Mesenchymal stem cell (in vitro differentiated cells and primary cell): ENCODE data around the gene ARHGEF17.

Experiments used
- DNase-seq: peaks from one replicate; pipeline ENCODE4 v3.0.0-alpha.2; 2013
- H2AFZ ChIP-seq: one replicate; pipeline ENCODE4 v1.6.1; 2013; ENCODE audit warnings: low read depth, mild to moderate bottlenecking, control low read depth, inconsistent platforms, low read length, moderate library complexity
- H2AK5ac ChIP-seq: 2 replicates; pipeline ENCODE4 v1.6.1; 2013; ENCODE audit warnings: low read length, moderate library complexity, mild to moderate bottlenecking, inconsistent platforms; ENCODE audit not compliant: severe bottlenecking
- H2BK120ac ChIP-seq: one replicate; pipeline ENCODE4 v1.6.1; 2013; ENCODE audit warnings: low read depth, mild to moderate bottlenecking, inconsistent platforms, low read length, moderate library complexity
- H2BK12ac ChIP-seq, 2 experiments: one replicate each; pipeline ENCODE4 v1.6.1; 2013; ENCODE audit warnings: inconsistent platforms in 2 of 2, low read length in 2 of 2, mild to moderate bottlenecking in 2 of 2, moderate library complexity in 2 of 2, control low read depth in 1 of 2
- H2BK15ac ChIP-seq: one replicate; pipeline ENCODE4 v1.6.1; 2013; ENCODE audit warnings: mild to moderate bottlenecking, low read depth, inconsistent platforms; ENCODE audit not compliant: poor library complexity, severe bottlenecking
- H2BK5ac ChIP-seq: 2 replicates; pipeline ENCODE4 v1.6.1; 2013; ENCODE audit warnings: low read depth, mild to moderate bottlenecking, low read length, control low read depth, inconsistent platforms; ENCODE audit not compliant: poor library complexity, severe bottlenecking
- H3K14ac ChIP-seq, 2 experiments: one replicate each; pipeline ENCODE4 v1.6.1; 2013; ENCODE audit warnings: inconsistent platforms in 2 of 2, low read length in 2 of 2, control low read depth in 1 of 2, mild to moderate bottlenecking in 1 of 2, moderate library complexity in 1 of 2
- H3K18ac ChIP-seq, 2 experiments: one replicate each; pipeline ENCODE4 v1.6.1; 2013; ENCODE audit warnings: inconsistent platforms in 2 of 2, low read length in 2 of 2, control low read depth in 1 of 2, low read depth in 1 of 2, mild to moderate bottlenecking in 1 of 2
- H3K23ac ChIP-seq, 2 experiments: one replicate each; pipeline ENCODE4 v1.6.1; 2013; ENCODE audit warnings: inconsistent platforms in 2 of 2, low read length in 2 of 2, mild to moderate bottlenecking in 2 of 2, moderate library complexity in 2 of 2, control low read depth in 1 of 2
- H3K27ac ChIP-seq: 2 replicates; pipeline ENCODE4 v1.5.1; 2013; ENCODE audit warnings: mild to moderate bottlenecking, moderate library complexity, low read length, control low read depth, inconsistent platforms; ENCODE audit not compliant: poor library complexity, severe bottlenecking
- H3K27me3 ChIP-seq, 2 experiments: 2 replicates each; pipeline versions ENCODE4 v1.6.1 to v1.7.0; 2013; ENCODE audit warnings: low read length in 2 of 2, mild to moderate bottlenecking in 2 of 2, moderate library complexity in 2 of 2, control low read depth in 1 of 2, inconsistent platforms in 1 of 2; ENCODE audit not compliant: control insufficient read depth in 1 of 2, insufficient read depth in 1 of 2
- H3K36me3 ChIP-seq, 2 experiments: 2 replicates each; pipeline versions ENCODE4 v1.6.1 to v1.7.0; 2013; ENCODE audit warnings: low read length in 2 of 2, control low read depth in 1 of 2, inconsistent platforms in 1 of 2, low read depth in 1 of 2, mild to moderate bottlenecking in 1 of 2; ENCODE audit not compliant: insufficient read depth in 2 of 2, control insufficient read depth in 1 of 2
- H3K4ac ChIP-seq, 2 experiments: one replicate each; pipeline ENCODE4 v1.6.1; 2013; ENCODE audit warnings: inconsistent platforms in 2 of 2, low read length in 2 of 2, mild to moderate bottlenecking in 2 of 2, moderate library complexity in 2 of 2, control low read depth in 1 of 2, low read depth in 1 of 2
- H3K4me1 ChIP-seq: 2 replicates; pipeline ENCODE4 v1.6.1; 2013; ENCODE audit warnings: low read depth, low read length, control low read depth; ENCODE audit not compliant: control insufficient read depth, insufficient read depth
- H3K4me2 ChIP-seq: 2 replicates; pipeline ENCODE4 v1.6.1; 2013; ENCODE audit warnings: low read length, mild to moderate bottlenecking, inconsistent platforms; ENCODE audit not compliant: poor library complexity, severe bottlenecking
- H3K4me3 ChIP-seq, 2 experiments: 2 replicates each; pipeline versions ENCODE4 v1.5.1 to v1.7.0; 2013; ENCODE audit warnings: low read length in 2 of 2, mild to moderate bottlenecking in 2 of 2, control low read depth in 1 of 2, low read depth in 1 of 2; ENCODE audit not compliant: insufficient read depth in 1 of 2
- H3K79me1 ChIP-seq: replicated peaks from 2 replicates; pipeline ENCODE4 v1.6.1; 2013; ENCODE audit warnings: mild to moderate bottlenecking, control low read depth, low read length, inconsistent platforms; ENCODE audit not compliant: poor library complexity, severe bottlenecking
- H3K9ac ChIP-seq: 2 replicates; pipeline ENCODE4 v1.7.0; 2013; ENCODE audit warnings: mild to moderate bottlenecking, low read length, moderate library complexity
- H3K9me3 ChIP-seq: 2 replicates; pipeline ENCODE4 v1.7.0; 2013; ENCODE audit warnings: mild to moderate bottlenecking, low read length; ENCODE audit not compliant: control insufficient read depth
- H4K8ac ChIP-seq: one replicate; pipeline ENCODE4 v1.6.1; 2013; ENCODE audit warnings: inconsistent platforms, mild to moderate bottlenecking, low read length, moderate library complexity
- H4K91ac ChIP-seq: one replicate; pipeline ENCODE4 v1.6.1; 2013; ENCODE audit warnings: mild to moderate bottlenecking, low read length, inconsistent platforms
- WGBS: methylation state at CpG from one replicate; pipeline ENCODE4 v1.1.7; 2013; ENCODE audit warnings: mixed read lengths; 5-methylcytosine and 5-hydroxymethylcytosine counted together

ARHGEF17 gene

GRCh38 chr11:73326929-73327811, 19.1 kb downstream of the ARHGEF17 start:
- no peak overlapping the region for H3K4me2 ChIP-seq
- no peak overlapping the region for H3K4me3 ChIP-seq
- H3K14ac ChIP-seq = peak overlapping the region in 1 of 2 experiments; percentile 88
- H3K9me3 ChIP-seq = no peaks in the 10 kb centered on the region
- H2BK120ac ChIP-seq = no peak overlapping the region
- peak overlapping the region; percentile 59 for H4K91ac ChIP-seq
- no peak overlapping the region for H2AFZ ChIP-seq
- peak overlapping the region; percentile 20 for H2BK15ac ChIP-seq
- no peaks in the 10 kb centered on the region for H3K27me3 ChIP-seq
- peak overlapping the region; percentile 1 to 92 for H2BK12ac ChIP-seq
- peaks cover 77% of the 10 kb centered on the region for H3K4me1 ChIP-seq
- no peak overlapping the region for H3K9ac ChIP-seq
- DNase-seq = peak; percentile 85
- peaks cover 9 to 28% of the 10 kb centered on the region in 2 experiments for H3K36me3 ChIP-seq
- no peak overlapping the region for H3K23ac ChIP-seq
- H4K8ac ChIP-seq = no peak overlapping the region
- H3K27ac ChIP-seq = peak overlapping the region; percentile 17
- H3K79me1 ChIP-seq = peaks cover 14% of the 10 kb centered on the region
- H3K4ac ChIP-seq = peak overlapping the region in 1 of 2 experiments; percentile 81
- no peak overlapping the region for H2AK5ac ChIP-seq
- H2BK5ac ChIP-seq = no peak overlapping the region
- H3K18ac ChIP-seq = peak overlapping the region; percentile 56 to 95
- 56% methylated on average over 10 of the region's 10 CpGs for WGBS

GRCh38 chr11:73327812-73328364, 19.8 kb downstream of the ARHGEF17 start:
- H3K27ac ChIP-seq = no peak overlapping the region
- peaks cover 9 to 28% of the 10 kb centered on the region in 2 experiments for H3K36me3 ChIP-seq
- H4K91ac ChIP-seq = no peak overlapping the region
- H3K9ac ChIP-seq = no peak overlapping the region
- H3K18ac ChIP-seq = peak overlapping the region; percentile 56 to 85
- H2AFZ ChIP-seq = no peak overlapping the region
- no peak overlapping the region for H3K23ac ChIP-seq
- DNase-seq = no peak
- H3K79me1 ChIP-seq = peaks cover 14% of the 10 kb centered on the region
- peak overlapping the region; percentile 39 for H2BK120ac ChIP-seq
- H3K4me1 ChIP-seq = peaks cover 76% of the 10 kb centered on the region
- peak overlapping the region in 1 of 2 experiments; percentile 87 for H2BK12ac ChIP-seq
- no peak overlapping the region for H3K14ac ChIP-seq
- H3K9me3 ChIP-seq = no peaks in the 10 kb centered on the region
- peak overlapping the region; percentile 41 to 81 for H3K4ac ChIP-seq
- WGBS = 67% methylated on average over 4 of the region's 4 CpGs
- no peak overlapping the region for H3K4me2 ChIP-seq
- no peaks in the 10 kb centered on the region for H3K27me3 ChIP-seq
- peak overlapping the region; percentile 85 for H2BK15ac ChIP-seq
- H3K4me3 ChIP-seq = no peak overlapping the region
- peak overlapping the region; percentile 38 for H2AK5ac ChIP-seq
- H2BK5ac ChIP-seq = no peak overlapping the region
- H4K8ac ChIP-seq = peak overlapping the region; percentile 57

- H2AK5ac ChIP-seq = peak overlapping the region; percentile 99
- peak overlapping the region; percentile 3 for H2BK5ac ChIP-seq
- peak overlapping the region; percentile 90 for H4K8ac ChIP-seq
- H3K4me2 ChIP-seq = no peak overlapping the region
- H3K4me3 ChIP-seq = no peak overlapping the region
- H3K9me3 ChIP-seq = no peaks in the 10 kb centered on the region
- H3K9ac ChIP-seq = peak overlapping the region; percentile 54
- peaks cover 71% of the 10 kb centered on the region for H3K4me1 ChIP-seq
- H3K18ac ChIP-seq = peak overlapping the region; percentile 58 to 82
- no peaks in the 10 kb centered on the region for H3K27me3 ChIP-seq
- WGBS = 71% methylated on average over 3 of the region's 3 CpGs
- H4K91ac ChIP-seq = peak overlapping the region; percentile 90
- H3K14ac ChIP-seq = peak overlapping the region in 1 of 2 experiments; percentile 29
- H3K4ac ChIP-seq = peak overlapping the region; percentile 56 to 82
- H2BK12ac ChIP-seq = peak overlapping the region; percentile 71 to 99
- no peak overlapping the region for H2AFZ ChIP-seq
- peak overlapping the region in 1 of 2 experiments; percentile 19 for H3K23ac ChIP-seq
- peak; percentile 78 for DNase-seq
- peak overlapping the region; percentile 90 for H2BK15ac ChIP-seq
- peak overlapping the region; percentile 69 for H2BK120ac ChIP-seq
- H3K79me1 ChIP-seq = peaks cover 9% of the 10 kb centered on the region
- peak overlapping the region; percentile 56 for H3K27ac ChIP-seq
- peaks cover 5 to 21% of the 10 kb centered on the region in 2 experiments for H3K36me3 ChIP-seq
Measured at GRCh38 chr11:73330569-73331093, 22.6 kb downstream of the ARHGEF17 start.
